Measurements from ENCODE around the gene TMEM132D. TPM values are rescaled to one million over a fixed set of nuclear protein-coding genes. Genes with fewer than 3 reads are reported as not detected.

Gene TMEM132D
- total RNA-seq, 2 donors from 2014 or later: not detected

- DNase-seq (ENCODE audit: low spot score): no peak
- intact Hi-C loops (cut with DNase I): no loop called here
These were observed 284.6 kb downstream of the TMEM132D start for GRCh38 chr12:129619271-129619670.

GRCh38 chr12:129617849-129618248 is 286.0 kb downstream of the TMEM132D start:
- intact Hi-C loops (cut with DNase I): no loop called here
- no peak for DNase-seq (ENCODE audit: low spot score)

GRCh38 chr12:129615001-129615400 is 288.8 kb downstream of the TMEM132D start:
- intact Hi-C loops (cut with DNase I): no loop called here
- DNase-seq (ENCODE audit: low spot score): no peak

- intact Hi-C loops (cut with DNase I): no loop called here
- no peak for DNase-seq (ENCODE audit: low spot score)
These were observed 289.5 kb downstream of the TMEM132D start for GRCh38 chr12:129614221-129614885.

GRCh38 chr12:129613314-129613713 is 290.5 kb downstream of the TMEM132D start:
- intact Hi-C loops (cut with DNase I): no loop called here
- no peak for DNase-seq (ENCODE audit: low spot score)

- DNase-seq (ENCODE audit: low spot score): no peak
- intact Hi-C loops (cut with DNase I): no loop called here
These were observed 293.2 kb downstream of the TMEM132D start for GRCh38 chr12:129610601-129611120.

GRCh38 chr12:129607756-129608155 is 296.1 kb downstream of the TMEM132D start:
- intact Hi-C loops (cut with DNase I): no loop called here
- DNase-seq (ENCODE audit: low spot score): no peak

- DNase-seq (ENCODE audit: low spot score): no peak
- intact Hi-C loops (cut with DNase I): no loop called here
These were observed 296.5 kb downstream of the TMEM132D start for GRCh38 chr12:129607301-129607700.

GRCh38 chr12:129606239-129606638 is 297.6 kb downstream of the TMEM132D start:
- intact Hi-C loops (cut with DNase I): no loop called here
- DNase-seq (ENCODE audit: low spot score): no peak

- DNase-seq (ENCODE audit: low spot score): no peak
- intact Hi-C loops (cut with DNase I): no loop called here
These were observed 298.2 kb downstream of the TMEM132D start for GRCh38 chr12:129605666-129606065.

- intact Hi-C loops (cut with DNase I): no loop called here
- DNase-seq (ENCODE audit: low spot score): no peak
These were observed 299.3 kb downstream of the TMEM132D start for GRCh38 chr12:129604506-129604905.

GRCh38 chr12:129599406-129599805 is 304.4 kb downstream of the TMEM132D start:
- intact Hi-C loops (cut with DNase I): no loop called here
- no peak for DNase-seq (ENCODE audit: low spot score)

- DNase-seq (ENCODE audit: low spot score): no peak
- intact Hi-C loops (cut with DNase I): no loop called here
These were observed 309.7 kb downstream of the TMEM132D start for GRCh38 chr12:129594098-129594497.

GRCh38 chr12:129592449-129592848 is 311.4 kb downstream of the TMEM132D start:
- intact Hi-C loops (cut with DNase I): no loop called here
- DNase-seq (ENCODE audit: low spot score): no peak

- DNase-seq (ENCODE audit: low spot score): no peak
- intact Hi-C loops (cut with DNase I): no loop called here
These were observed 314.3 kb downstream of the TMEM132D start for GRCh38 chr12:129589503-129589902.

GRCh38 chr12:129588142-129588541 is 315.7 kb downstream of the TMEM132D start:
- intact Hi-C loops (cut with DNase I): no loop called here
- no peak for DNase-seq (ENCODE audit: low spot score)

GRCh38 chr12:129585296-129585695 is 318.5 kb downstream of the TMEM132D start:
- no peak for DNase-seq (ENCODE audit: low spot score)
- intact Hi-C loops (cut with DNase I): no loop called here

GRCh38 chr12:129579879-129580278 is 323.9 kb downstream of the TMEM132D start:
- DNase-seq (ENCODE audit: low spot score): no peak
- intact Hi-C loops (cut with DNase I): no loop called here

- intact Hi-C loops (cut with DNase I): no loop called here
- DNase-seq (ENCODE audit: low spot score): no peak
These were observed 331.8 kb downstream of the TMEM132D start for GRCh38 chr12:129571901-129572494.

- DNase-seq (ENCODE audit: low spot score): no peak
- intact Hi-C loops (cut with DNase I): no loop called here
These were observed 332.9 kb downstream of the TMEM132D start for GRCh38 chr12:129570796-129571400.

GRCh38 chr12:129566800-129567199 is 337.0 kb downstream of the TMEM132D start:
- intact Hi-C loops (cut with DNase I): no loop called here
- no peak for DNase-seq (ENCODE audit: low spot score)
